Esophagus muscularis mucosa (tissue), 4 donors: ENCODE results near the gene TTC33. TPM values are rescaled to one million over a fixed set of nuclear protein-coding genes. Genes with fewer than 3 reads are reported as not detected.

Experiments used
- DNase-seq: peaks from one replicate; pipeline ENCODE4 v3.0.0-alpha.2; 2017; ENCODE audit errors: extremely low spot score
- H3K27ac ChIP-seq, 4 donors: fragments of 200-600 bp; sonication (generic); replicated peaks in 1 of 4; 1 replicate in 3 of 4; 2 replicates in 1 of 4; pipeline ENCODE4 v1.5.1; 2016 to 2019; ENCODE audit warnings: mild to moderate bottlenecking in 1 of 4
- H3K27me3 ChIP-seq, 4 donors: fragments of 200-600 bp; sonication (generic); one replicate each; pipeline versions ENCODE4 v1.5.1 to v1.6.0; 2016 to 2019
- H3K36me3 ChIP-seq, 4 donors: fragments of 200-600 bp; sonication (generic); one replicate each; pipeline ENCODE4 v1.5.1; 2016 to 2019
- H3K4me1 ChIP-seq, 4 donors: fragments of 200-600 bp; sonication (generic); one replicate each; pipeline ENCODE4 v1.5.1; 2016 to 2019
- H3K4me3 ChIP-seq, 4 donors: fragments of 200-600 bp; sonication (generic); 1 replicate in 2 of 4; 2 replicates in 2 of 4; pipeline ENCODE4 v1.5.1; 2016 to 2019; ENCODE audit warnings: mild to moderate bottlenecking in 4 of 4, moderate library complexity in 1 of 4
- H3K9me3 ChIP-seq, 4 donors: fragments of 200-600 bp; sonication (generic); 1 replicate in 3 of 4; 2 replicates in 1 of 4; pipeline ENCODE4 v1.5.1; 2016 to 2019
- EP300 ChIP-seq: sonication (generic); formaldehyde crosslinking; IDR thresholded peaks from one replicate; pipeline ENCODE4 v1.6.1; 2017; ENCODE audit warnings: antibody characterized with exemption
- POLR2A ChIP-seq: fragments of 450-650 bp; IDR thresholded peaks from one replicate; pipeline ENCODE4 v1.6.1; 2017; ENCODE audit warnings: antibody characterized with exemption, moderate library complexity, mild to moderate bottlenecking, low read depth
- POLR2AphosphoS5 ChIP-seq, 2 donors: sonication (generic); formaldehyde crosslinking; IDR thresholded peaks; one replicate each; pipeline ENCODE4 v1.6.1; 2017; ENCODE audit warnings: antibody characterized with exemption in 2 of 2
- WGBS: methylation state at CpG from one replicate; pipeline ENCODE4 v1.1.5; 2018; 5-methylcytosine and 5-hydroxymethylcytosine counted together
- intact Hi-C: fragments of 100-400 bp; cut with DNase I; formaldehyde crosslinking; loops from one replicate; pipeline ENCODE4 v1.15.1; 2023
- total RNA-seq, 4 donors: library from RNA; depleted of rRNA; stranded (reverse); fragments of >200 nt; gene quantifications; one replicate each; pipeline versions ENCODE4 v1.1.0 to v1.2.1, GENCODE V29; 2016
- TF ChIP-seq, protein P1 (sequence below), 3 experiments: fragments of 200-600 bp in 2 of 3; fragments of 450-650 bp in 1 of 3; sonication (generic) in 2 of 3; IDR thresholded peaks; one replicate each; pipeline ENCODE4 v1.5.1; 2017 to 2019; ENCODE audit warnings: antibody characterized with exemption in 3 of 3, mild to moderate bottlenecking in 2 of 3, moderate library complexity in 1 of 3

Gene TTC33
- total RNA-seq, 4 donors from 2014 or later, result 19.1 to 32.7 (median 24.0) TPM

DNA sequence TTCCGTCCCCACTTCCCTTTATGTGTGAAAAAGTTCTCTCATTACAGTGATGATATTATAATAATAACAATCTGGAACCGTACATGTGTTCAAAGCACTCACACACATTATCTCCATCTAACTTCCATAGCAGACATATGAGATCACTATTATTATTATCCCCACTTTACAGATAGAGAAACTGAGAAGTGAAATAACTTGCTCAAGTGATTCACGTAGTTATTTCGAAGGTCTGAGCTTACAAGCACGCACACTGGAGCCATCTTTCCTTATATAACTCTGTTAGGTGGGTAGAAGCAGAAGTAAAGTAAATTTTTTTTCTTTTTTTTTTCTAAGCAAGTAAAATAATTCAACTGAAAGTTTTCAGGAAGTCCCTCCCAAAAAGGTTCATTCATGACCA is 139.0 kb downstream of the TTC33 start:
- Histone ChIP-seq H3K4me1 (no peaks in the 10 kb centered on the region), H3K9me3 (no peaks in the 10 kb centered on the region), H3K36me3 (no peaks in the 10 kb centered on the region), H3K27me3 (no peaks in the 10 kb centered on the region), H3K27ac (no peak overlapping the region), H3K4me3 (no peak overlapping the region)
- no peak for TF ChIP-seq POLR2AphosphoS5 (IDR thresholded peaks at IDR 0.05)
- no peak for TF ChIP-seq EP300
- no peak for TF ChIP-seq POLR2A
- TF ChIP-seq, protein P1, sequence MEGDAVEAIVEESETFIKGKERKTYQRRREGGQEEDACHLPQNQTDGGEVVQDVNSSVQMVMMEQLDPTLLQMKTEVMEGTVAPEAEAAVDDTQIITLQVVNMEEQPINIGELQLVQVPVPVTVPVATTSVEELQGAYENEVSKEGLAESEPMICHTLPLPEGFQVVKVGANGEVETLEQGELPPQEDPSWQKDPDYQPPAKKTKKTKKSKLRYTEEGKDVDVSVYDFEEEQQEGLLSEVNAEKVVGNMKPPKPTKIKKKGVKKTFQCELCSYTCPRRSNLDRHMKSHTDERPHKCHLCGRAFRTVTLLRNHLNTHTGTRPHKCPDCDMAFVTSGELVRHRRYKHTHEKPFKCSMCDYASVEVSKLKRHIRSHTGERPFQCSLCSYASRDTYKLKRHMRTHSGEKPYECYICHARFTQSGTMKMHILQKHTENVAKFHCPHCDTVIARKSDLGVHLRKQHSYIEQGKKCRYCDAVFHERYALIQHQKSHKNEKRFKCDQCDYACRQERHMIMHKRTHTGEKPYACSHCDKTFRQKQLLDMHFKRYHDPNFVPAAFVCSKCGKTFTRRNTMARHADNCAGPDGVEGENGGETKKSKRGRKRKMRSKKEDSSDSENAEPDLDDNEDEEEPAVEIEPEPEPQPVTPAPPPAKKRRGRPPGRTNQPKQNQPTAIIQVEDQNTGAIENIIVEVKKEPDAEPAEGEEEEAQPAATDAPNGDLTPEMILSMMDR (IDR thresholded peaks at IDR 0.05), result no peak
- WGBS, result 74% methylated on average over 5 of the region's 5 CpGs
- intact Hi-C loops, result no loop called here
- DNase-seq, result no peak

DNA sequence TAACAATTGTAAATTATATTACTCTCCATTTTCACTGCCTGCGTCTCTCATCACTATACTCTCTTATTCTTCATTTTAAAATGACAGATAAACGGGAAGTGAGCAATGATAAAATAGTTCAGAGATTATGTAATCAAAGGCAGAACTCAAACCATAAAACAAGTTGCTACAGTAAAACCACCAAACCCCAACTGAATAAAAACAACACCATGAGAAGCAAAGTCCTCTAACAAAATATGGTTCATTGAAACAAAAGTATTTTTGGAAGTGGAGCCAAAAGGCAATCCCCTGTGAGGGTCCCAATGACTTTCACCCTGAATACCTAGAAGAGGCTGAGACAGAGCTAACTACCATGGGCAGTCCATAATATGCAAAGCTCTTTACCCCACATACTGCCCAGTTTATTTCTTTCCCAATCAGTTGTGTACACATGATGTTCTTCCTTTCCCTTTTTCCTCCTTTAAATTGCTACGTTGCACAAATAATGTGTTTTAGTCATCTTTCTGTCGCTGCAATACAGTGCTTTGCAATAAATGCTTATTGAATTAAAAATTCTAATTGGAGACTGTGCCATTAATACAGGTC is 140.1 kb downstream of the TTC33 start:
- no peak for DNase-seq
- no peaks in the 10 kb centered on the region for H3K4me1 ChIP-seq
- no peaks in the 10 kb centered on the region for H3K27me3 ChIP-seq
- TF ChIP-seq EP300 (no peak), POLR2AphosphoS5 (IDR thresholded peaks at IDR 0.05) (no peak), POLR2A (no peak)
- TF ChIP-seq, protein P1 (IDR thresholded peaks at IDR 0.05), result no peak
- no peaks in the 10 kb centered on the region for H3K9me3 ChIP-seq
- H3K36me3 ChIP-seq, result no peaks in the 10 kb centered on the region
- 71% methylated on average over 4 of the region's 4 CpGs for WGBS
- H3K4me3 ChIP-seq, result no peak overlapping the region
- H3K27ac ChIP-seq, result no peak overlapping the region
- intact Hi-C loops, result no loop called here

- intact Hi-C loops, result no loop called here
- Histone ChIP-seq H3K9me3 (no peaks in the 10 kb centered on the region), H3K4me3 (no peak overlapping the region), H3K27me3 (no peaks in the 10 kb centered on the region), H3K4me1 (no peaks in the 10 kb centered on the region), H3K27ac (no peak overlapping the region), H3K36me3 (no peaks in the 10 kb centered on the region)
- TF ChIP-seq, protein P1 (IDR thresholded peaks at IDR 0.05), result no peak
- TF ChIP-seq POLR2A, result no peak
- DNase-seq, result no peak
- 70% methylated on average over 3 of the region's 3 CpGs for WGBS
These were observed 140.7 kb downstream of the TTC33 start for GRCh38 chr5:40614923-40615585.

GRCh38 chr5:40614466-40614865 is 141.3 kb downstream of the TTC33 start:
- Histone ChIP-seq H3K4me1 (no peaks in the 10 kb centered on the region), H3K9me3 (no peaks in the 10 kb centered on the region), H3K36me3 (no peaks in the 10 kb centered on the region), H3K4me3 (no peak overlapping the region), H3K27ac (no peak overlapping the region), H3K27me3 (no peaks in the 10 kb centered on the region)
- WGBS, result 84% methylated on average over 1 of the region's 1 CpG
- TF ChIP-seq, protein P1 (IDR thresholded peaks at IDR 0.05), result no peak
- TF ChIP-seq POLR2AphosphoS5 (IDR thresholded peaks at IDR 0.05), result no peak
- TF ChIP-seq EP300, result no peak
- TF ChIP-seq POLR2A, result no peak
- intact Hi-C loops, result no loop called here
- no peak for DNase-seq

- intact Hi-C loops, result no loop called here
- TF ChIP-seq, protein P1 (IDR thresholded peaks at IDR 0.05), result no peak
- TF ChIP-seq POLR2A (no peak), EP300 (no peak), POLR2AphosphoS5 (IDR thresholded peaks at IDR 0.05) (no peak)
- H3K4me1 ChIP-seq, result no peaks in the 10 kb centered on the region
- DNase-seq, result no peak
- H3K4me3 ChIP-seq, result no peak overlapping the region
- H3K9me3 ChIP-seq, result no peaks in the 10 kb centered on the region
- 81% methylated on average over 3 of the region's 3 CpGs for whole genome bisulfite sequencing
- no peaks in the 10 kb centered on the region for H3K27me3 ChIP-seq
- no peaks in the 10 kb centered on the region for H3K36me3 ChIP-seq
- no peak overlapping the region for H3K27ac ChIP-seq
These were observed 148.6 kb downstream of the TTC33 start for GRCh38 chr5:40607202-40607601.
